ENCODE measurements around the gene CEP70. TPM values are rescaled to one million over a fixed set of nuclear protein-coding genes. Genes with fewer than 3 reads are reported as not detected.

The CEP70 gene
- total RNA-seq, 1 experiment from 2014 or later, result 32.6 TPM

GRCh38 chr3:138471481-138471880 is 122.6 kb downstream of the CEP70 start:
- Histone ChIP-seq H3K14ac (ENCODE audit: insufficient read depth, low read length) (no peak overlapping the region), H4K20me1 (ENCODE audit: control insufficient read depth, insufficient read depth, insufficient read length) (no peaks in the 10 kb centered on the region), H3K9ac (ENCODE audit: extremely low read depth, insufficient read length, low read length) (no peak overlapping the region), H3K27me3 (ENCODE audit: insufficient read depth, low read length) (no peaks in the 10 kb centered on the region), H3K23ac (ENCODE audit: insufficient read length, low read depth, low read length) (no peak overlapping the region), H3K4me1 (ENCODE audit: insufficient read depth, low read length) (no peaks in the 10 kb centered on the region), H3K23me2 (ENCODE audit: insufficient read length, low read depth, low read length, poor library complexity, severe bottlenecking) (peaks cover 2% of the 10 kb centered on the region), H3T11ph (ENCODE audit: low read length) (no peak overlapping the region), H3K9me3 (ENCODE audit: control insufficient read depth, low read depth, low read length) (no peaks in the 10 kb centered on the region), H3K18ac (ENCODE audit: insufficient read length, low read depth, low read length) (no peak overlapping the region), H2BK20ac (ENCODE audit: low read depth, low read length, poor library complexity, severe bottlenecking) (no peak overlapping the region), H4K91ac (ENCODE audit: insufficient read length, low read depth, low read length) (no peak overlapping the region), H2AK5ac (ENCODE audit: insufficient read length, low read length) (no peak overlapping the region), H4K5ac (ENCODE audit: insufficient read length, low read depth, low read length) (no peak overlapping the region), H3K56ac (ENCODE audit: insufficient read length, low read depth, low read length) (no peak overlapping the region), H2BK120ac (ENCODE audit: low read depth, low read length, poor library complexity, severe bottlenecking) (no peak overlapping the region), H3K4me2 (ENCODE audit: insufficient read depth, insufficient read length, low read length) (no peak overlapping the region), H3K4ac (ENCODE audit: low read depth, low read length) (no peak overlapping the region), H2BK5ac (ENCODE audit: insufficient read length, low read length) (no peak overlapping the region), H3K79me2 (ENCODE audit: insufficient read depth, low read length) (no peaks in the 10 kb centered on the region), H3K79me1 (ENCODE audit: insufficient read depth, low read depth, low read length, poor library complexity, severe bottlenecking) (no peaks in the 10 kb centered on the region), H2AFZ (ENCODE audit: low read length) (no peak overlapping the region), H3K27ac (ENCODE audit: insufficient read length, low read depth, low read length) (no peak overlapping the region), H2BK15ac (ENCODE audit: low read depth, low read length) (no peak overlapping the region), H4K8ac (replicated peaks; ENCODE audit: insufficient read length, low read depth, low read length) (no peak overlapping the region), H2BK12ac (ENCODE audit: insufficient read length, low read depth, low read length) (no peak overlapping the region)
- H3K27ac Mint-ChIP-seq, result no peak overlapping the region
- H3K27me3 Mint-ChIP-seq (ENCODE audit: low read depth), result no peaks in the 10 kb centered on the region
- no peak for DNase-seq
- H3K36me3 Mint-ChIP-seq (ENCODE audit: insufficient read depth in 1 of 3, low read depth in 3 of 3), result peaks cover 0 to 8% (median 2%) of the 10 kb centered on the region in 3 experiments; a peak in 5 of 7 replicates
- H3K4me1 Mint-ChIP-seq, result peaks cover 5% of the 10 kb centered on the region in 2 experiments; a peak in 3 of 4 replicates
- H3K9me3 Mint-ChIP-seq, result no peaks in the 10 kb centered on the region
- no CpG with 5 or more reads among the region's 1 CpG for WGBS (ENCODE audit: extremely low coverage, insufficient read length, low lambda C conversion rate)
- H3K4me3 Mint-ChIP-seq, result no peak overlapping the region
- TF ChIP-seq CTCF (conservative IDR thresholded peaks at IDR 0.05), result no peak

All from H9 (cell line).